ENCODE measurements around the gene EIF3I. TPM values are rescaled to one million over a fixed set of nuclear protein-coding genes. Genes with fewer than 3 reads are reported as not detected.

EIF3I gene
- total and polyA plus RNA-seq, 2 experiments from 2014 or later: 228 to 274 TPM

- Mint-ChIP-seq H3K4me3 (peak overlapping the region; percentile 99), H3K9me3 (no peaks in the 10 kb centered on the region), H3K27ac (peak overlapping the region; percentile 98), H3K36me3 (ENCODE audit: low read depth) (peaks cover 40% of the 10 kb centered on the region), H3K4me1 (peaks cover 17% of the 10 kb centered on the region), H3K27me3 (ENCODE audit: insufficient read depth, low read depth, poor library complexity) (peaks cover 7% of the 10 kb centered on the region)
- Histone ChIP-seq H2AFZ (peak overlapping the region; percentile 19; the same call in 1 of the 2 replicates), H3K4me1 (ENCODE audit: insufficient read depth) (peaks cover 10% of the 10 kb centered on the region), H3K4me3 (peak overlapping the region; percentile 93), H3K9me2 (ENCODE audit: insufficient read depth) (no peaks in the 10 kb centered on the region), H3K79me2 (replicated peaks; ENCODE audit: insufficient read depth) (peaks cover 30% of the 10 kb centered on the region), H3K4me2 (peak overlapping the region; percentile 99), H3K27me3 (ENCODE audit: insufficient read depth) (no peaks in the 10 kb centered on the region), H4K20me1 (replicated peaks; ENCODE audit: insufficient read depth) (peaks cover 8% of the 10 kb centered on the region; the same call in 1 of the 2 replicates), H3F3A (replicated peaks; ENCODE audit: low read depth) (peaks cover 15% of the 10 kb centered on the region), H3K36me3 (ENCODE audit: insufficient read depth) (peaks cover 26% of the 10 kb centered on the region), H3K27ac (ENCODE audit: low read depth) (peak overlapping the region; percentile 68; the same call in 1 of the 2 replicates)
- no peak for TF ChIP-seq ZNF114 (CRISPR knock-in tag; IDR thresholded peaks at IDR 0.05)
- TF ChIP-seq EZH2phosphoT487 (IDR thresholded peaks at IDR 0.05; ENCODE audit: unreplicated experiment): no peak
- no peak for TF ChIP-seq STAT1 (IDR thresholded peaks at IDR 0.05; ENCODE audit: unreplicated experiment)
- no peak for TF ChIP-seq ZNF331 (CRISPR knock-in tag; IDR thresholded peaks at IDR 0.05; ENCODE audit: low read depth)
- TF ChIP-seq POLR2AphosphoS5 (IDR thresholded peaks at IDR 0.05; ENCODE audit: low read depth): no peak
- no peak for TF ChIP-seq ZNF462 (CRISPR knock-in tag; IDR thresholded peaks at IDR 0.05)
- TF ChIP-seq JUNB (IDR thresholded peaks at IDR 0.05; ENCODE audit: unreplicated experiment): no peak
- no peak for TF ChIP-seq REST (IDR thresholded peaks at IDR 0.05; ENCODE audit: unreplicated experiment)
- TF ChIP-seq EZH2 (IDR thresholded peaks at IDR 0.05; ENCODE audit: low read depth, unreplicated experiment): no peak
- TF ChIP-seq NANOG (IDR thresholded peaks at IDR 0.05; ENCODE audit: borderline replicate concordance): no peak
- TF ChIP-seq ETS1 (IDR thresholded peaks at IDR 0.05): no peak
- no peak for TF ChIP-seq CREB1 (CRISPR knock-in tag; IDR thresholded peaks at IDR 0.05; ENCODE audit: low read depth)
- TF ChIP-seq CTCF (conservative IDR thresholded peaks at IDR 0.05; ENCODE audit: low read depth in 2 of 2): no peak
- no peak for ATAC-seq
- DNase-seq (ENCODE audit: low spot score): no peak
These were observed 627 bp upstream of the EIF3I start for GRCh38 chr1:32221581-32221979.

All from GM23338 (cell line).